Right cardiac atrium (tissue), 5 donors: ENCODE measurements around the gene THEM5. TPM values are rescaled to one million over a fixed set of nuclear protein-coding genes. Genes with fewer than 3 reads are reported as not detected.
"Not testable (repeated sequence)": the region's sequence is repeated elsewhere in the genome, so short reads cannot be mapped to it uniquely, and the experiment has no call there.

Experiments
- ATAC-seq, 2 donors: fragments of 200-7000 bp; cut with Tn5 transposase; one replicate each; pipeline versions ENCODE4 v1.8.0 to v1.9.1; 2020; ENCODE audit warnings: moderate library complexity in 2 of 2, mild to moderate bottlenecking in 1 of 2
- DNase-seq, 3 donors: peaks; one replicate each; pipeline ENCODE4 v3.0.0-alpha.2; 2020
- H3K27ac ChIP-seq: one replicate; pipeline ENCODE4 v1.5.1; 2013; ENCODE audit warnings: mild to moderate bottlenecking, low read length, control low read depth, moderate library complexity
- H3K27me3 ChIP-seq: one replicate; pipeline ENCODE4 v1.6.1; 2013; ENCODE audit not compliant: control insufficient read depth, insufficient read depth
- H3K4me1 ChIP-seq: one replicate; pipeline ENCODE4 v1.6.1; 2013; ENCODE audit warnings: low read length; ENCODE audit not compliant: control insufficient read depth, insufficient read depth
- H3K4me3 ChIP-seq: one replicate; pipeline ENCODE4 v1.5.1; 2013; ENCODE audit warnings: low read length, control low read depth
- H3K9me3 ChIP-seq: one replicate; pipeline ENCODE4 v1.6.1; 2013; ENCODE audit warnings: low read length; ENCODE audit not compliant: control insufficient read depth
- WGBS: extraction: QIAGEN DNeasy Blood & Tissue Kit; methylation state at CpG from one replicate; pipeline ENCODE4 v1.1.7; 2013; 5-methylcytosine and 5-hydroxymethylcytosine counted together
- intact Hi-C, 4 donors: fragments of 100-400 bp; cut with DNase I; formaldehyde crosslinking; loops; one replicate each; pipeline versions ENCODE4 v1.11.0 to v1.14.0; 2022 to 2023
- long read RNA-seq, 4 donors: library from polyadenylated mRNA; unstranded; transcript quantifications; one replicate each; pipeline ENCODE4 v2.0.0, GENCODE V29; 2020 to 2021
- polyA plus RNA-seq: library from polyadenylated mRNA; stranded (reverse); fragments of 200-250 nt; gene quantifications from one replicate; pipeline ENCODE4 v1.2.3, GENCODE V29; 2013
- total RNA-seq, 4 donors: library from RNA; stranded (reverse); fragmentation: NEBNext Ultra II Directional; extraction: Animal tissue kit (Norgen Biotek cat#: 25700); gene quantifications; one replicate each; pipeline ENCODE4 v1.2.1, GENCODE V29; 2021
- donor health status: healthy with polysubstance abuse.
- donor health status: DM: no; HTN: yes; CAD: no.
- donor health status: DM: no; HTN: no; CAD: no.
- donor health status: DM: no; HTN: yes; CAD: no; lungs with severe emphysema.
- donor health status: DM: yes; HTN: yes; CAD: no.

The THEM5 gene, protein sequence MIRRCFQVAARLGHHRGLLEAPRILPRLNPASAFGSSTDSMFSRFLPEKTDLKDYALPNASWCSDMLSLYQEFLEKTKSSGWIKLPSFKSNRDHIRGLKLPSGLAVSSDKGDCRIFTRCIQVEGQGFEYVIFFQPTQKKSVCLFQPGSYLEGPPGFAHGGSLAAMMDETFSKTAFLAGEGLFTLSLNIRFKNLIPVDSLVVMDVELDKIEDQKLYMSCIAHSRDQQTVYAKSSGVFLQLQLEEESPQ
- total RNA-seq: under 1 TPM in 3 of 4 donors, not detected in 1; 0.24 to 0.53 (median 0.42) TPM
- 0.11 TPM for polyA plus RNA-seq
- long read RNA-seq, donor 1: 0 reads
- long read RNA-seq, donor 2: 0 reads
- long read RNA-seq, donor 3: 0 reads
- long read RNA-seq, donor 4: 0 reads

DNA sequence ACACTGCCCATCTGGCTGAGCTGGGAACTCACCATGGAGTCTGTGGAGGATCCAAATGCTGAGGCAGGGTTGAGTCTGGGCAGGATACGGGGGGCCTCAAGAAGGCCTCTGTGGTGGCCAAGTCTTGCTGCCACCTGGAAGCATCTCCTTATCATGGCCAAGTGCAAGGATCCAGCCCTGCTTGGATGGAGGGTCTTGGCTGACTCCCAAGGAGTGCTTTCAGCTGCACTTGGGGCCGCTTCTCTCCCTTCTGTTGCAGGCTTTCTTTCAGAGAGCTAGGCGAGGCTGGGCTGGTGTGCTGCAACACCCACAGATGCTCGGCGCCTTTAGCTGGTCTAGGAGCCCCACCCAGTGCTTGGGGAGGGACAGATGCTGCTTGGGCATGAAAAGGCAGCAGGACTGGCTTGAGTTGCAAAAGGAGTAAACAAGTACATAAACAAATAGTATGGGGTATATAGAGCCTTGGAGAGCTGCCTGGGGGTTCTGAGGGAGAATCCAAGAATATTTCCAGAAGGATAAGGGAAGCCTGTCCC, at the start of gene THEM5:
Gene THEM5 (minus strand): TSS at position 302 of the 533 bp plus-strand sequence. CDS start 147 bp downstream, at position 155.
- Histone ChIP-seq H3K27me3 (no peaks in the 10 kb centered on the region), H3K4me3 (no peak within 1 kb of the TSS), H3K27ac (no peak within 1 kb of the TSS), H3K9me3 (no peaks in the 10 kb centered on the region), H3K4me1 (no peaks in the 10 kb centered on the region)
- ATAC-seq: peak in 1 of 2 donors; percentile 20
- 67% methylated on average over 5 of the region's 5 CpGs for WGBS
- intact Hi-C loops: no loop called here
- DNase-seq: peak in 2 of 3 donors; percentile 37 to 75

DNA sequence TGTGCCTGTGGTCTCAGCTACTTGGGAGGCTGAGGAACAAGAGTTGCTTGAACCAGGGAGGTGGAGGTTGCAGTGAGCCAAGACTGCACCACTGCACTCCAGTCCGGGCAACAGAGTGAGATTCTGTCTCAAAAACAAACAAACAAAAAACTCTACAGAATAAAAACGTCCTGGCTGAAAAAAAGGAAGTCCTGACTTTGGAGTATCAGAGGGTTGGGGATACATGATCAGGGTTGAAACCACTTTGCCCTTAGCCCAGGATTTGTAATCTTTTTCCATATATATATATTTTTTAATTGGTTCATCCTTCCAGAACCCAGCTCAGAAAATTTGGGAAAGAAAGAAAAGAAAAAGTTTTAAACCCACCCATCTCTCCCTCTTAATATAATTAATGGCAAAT, 49.3 kb upstream of the THEM5 start:
- ATAC-seq: no peak
- 63% methylated on average over 2 of the region's 2 CpGs for WGBS
- intact Hi-C loops: no loop called here

DNA sequence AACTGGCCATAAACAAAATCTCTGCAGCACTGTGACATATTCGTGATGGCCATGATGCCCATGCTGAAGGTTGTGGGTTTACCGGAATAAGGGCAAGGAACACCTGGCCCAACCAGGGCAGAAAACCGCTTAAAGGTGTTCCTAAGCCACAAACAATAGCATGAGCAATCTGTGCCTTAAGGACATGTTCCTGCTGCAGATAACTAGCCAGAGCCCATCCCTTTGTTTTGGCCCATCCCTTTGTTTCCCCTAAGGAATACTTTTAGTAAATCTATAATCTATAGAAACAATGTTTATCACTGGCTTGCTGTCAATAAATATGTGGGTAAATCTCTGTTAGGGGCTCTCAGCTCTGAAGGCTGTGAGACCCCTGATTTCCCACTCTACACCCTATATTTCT, 47.3 kb upstream of the THEM5 start:
- H3K4me1 ChIP-seq, DNase-seq, H3K4me3 ChIP-seq, ATAC-seq, H3K27me3 ChIP-seq, H3K9me3 ChIP-seq, intact Hi-C loops, H3K27ac ChIP-seq: not testable (repeated sequence)
- 98% methylated on average over 3 of the region's 3 CpGs for WGBS

More for the DNA sequence above, 49.3 kb upstream of the THEM5 start:
- Histone ChIP-seq H3K9me3 (no peaks in the 10 kb centered on the region), H3K4me1 (no peaks in the 10 kb centered on the region), H3K4me3 (no peak overlapping the region), H3K27ac (no peak overlapping the region), H3K27me3 (no peaks in the 10 kb centered on the region)
- DNase-seq: no peak

DNA sequence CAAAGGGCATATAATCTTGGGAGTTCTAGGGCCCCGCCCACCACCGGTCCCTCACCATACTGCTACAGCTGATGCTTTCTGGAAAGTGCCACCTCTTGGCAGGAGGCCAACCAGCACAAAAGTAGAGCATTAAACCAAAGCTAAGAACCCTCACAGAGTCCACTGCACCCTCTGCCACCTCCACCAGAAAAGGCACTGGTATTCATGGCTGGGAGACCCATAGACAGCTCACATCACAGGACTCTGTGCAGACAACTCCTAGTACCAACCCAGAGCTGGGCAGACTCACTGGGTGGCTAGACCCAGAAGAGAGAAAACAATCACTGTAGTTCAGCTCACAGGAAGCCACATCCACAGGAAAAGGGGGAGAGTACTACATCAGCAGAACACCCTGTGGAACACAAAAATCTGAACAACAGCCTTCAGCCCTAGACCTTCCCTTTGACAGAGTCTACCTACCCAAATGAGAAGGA, 45.0 kb upstream of the THEM5 start:
- WGBS: 78% methylated on average over 2 of the region's 2 CpGs
- DNase-seq (peak in 2 of 3 donors; percentile 65 to 66), ATAC-seq (no peak)
- Histone ChIP-seq H3K4me1 (no peaks in the 10 kb centered on the region), H3K4me3 (no peak overlapping the region), H3K27me3 (no peaks in the 10 kb centered on the region), H3K9me3 (no peaks in the 10 kb centered on the region), H3K27ac (no peak overlapping the region)
- intact Hi-C loops: no loop called here

DNA sequence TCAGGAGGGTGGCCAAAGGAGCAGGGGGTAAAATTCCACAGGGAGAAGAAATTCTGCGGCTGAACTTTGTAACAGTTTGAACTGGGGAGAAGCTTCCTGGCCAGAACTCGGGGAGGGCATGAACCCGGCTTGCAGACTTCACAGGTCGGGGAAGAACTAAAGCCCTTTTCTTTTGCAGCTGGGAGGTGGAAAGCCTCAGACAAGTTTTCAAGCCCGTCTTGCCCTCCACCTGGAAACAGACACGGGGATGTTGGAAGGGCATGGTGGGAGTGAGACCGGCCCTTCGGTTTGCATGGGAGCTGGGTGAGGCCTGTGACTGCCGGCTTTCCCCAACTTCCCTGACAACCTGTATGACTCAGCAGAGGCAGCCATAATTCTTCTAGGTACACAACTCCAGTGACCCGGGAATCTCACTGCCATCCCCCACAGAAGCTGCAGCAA, 44.5 kb upstream of the THEM5 start:
- Histone ChIP-seq H3K4me1 (no peaks in the 10 kb centered on the region), H3K4me3 (no peak overlapping the region), H3K9me3 (no peaks in the 10 kb centered on the region), H3K27ac (no peak overlapping the region), H3K27me3 (no peaks in the 10 kb centered on the region)
- 86% methylated on average over 10 of the region's 10 CpGs for WGBS
- DNase-seq (no peak), ATAC-seq (no peak)
- intact Hi-C loops: no loop called here

DNA sequence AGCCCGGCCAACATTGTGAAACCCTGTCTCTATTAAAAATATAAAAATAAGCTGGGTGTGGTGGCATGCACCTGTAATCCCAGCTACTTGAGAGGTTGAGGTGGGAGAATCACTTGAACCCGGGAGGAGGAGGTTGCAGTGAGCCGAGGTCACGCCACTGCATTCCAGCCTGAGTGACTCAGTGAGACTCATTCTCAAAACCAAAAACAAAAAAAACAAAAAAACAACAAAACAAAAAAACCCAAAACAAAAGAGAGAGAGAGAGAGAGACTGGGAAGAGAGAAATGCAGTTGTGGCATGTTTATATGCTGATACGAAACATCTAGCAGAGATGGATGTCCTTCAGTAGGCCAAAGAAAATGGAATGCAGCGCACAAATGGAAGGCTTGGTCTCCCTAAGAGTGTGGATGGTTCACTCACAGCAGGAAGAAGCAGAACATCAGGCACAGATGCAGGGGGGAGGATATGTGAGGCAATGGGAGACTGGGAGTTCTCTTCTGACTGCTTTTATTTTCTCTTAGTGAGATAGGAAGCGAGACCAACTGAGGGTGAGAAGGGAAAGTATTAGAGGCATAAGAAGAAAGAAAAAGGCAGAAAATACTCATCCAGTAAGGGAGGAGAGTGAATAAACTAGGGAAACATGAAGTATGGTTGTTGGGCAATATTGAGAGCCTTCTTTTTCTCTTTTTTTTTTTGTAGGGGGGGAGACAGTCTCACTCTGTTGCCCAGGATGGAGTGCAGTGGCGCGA, 39.8 kb upstream of the THEM5 start:
- no peaks in the 10 kb centered on the region for H3K27me3 ChIP-seq
- H3K27ac ChIP-seq: no peak overlapping the region
- no peak overlapping the region for H3K4me3 ChIP-seq
- intact Hi-C loops: no loop called here
- no peaks in the 10 kb centered on the region for H3K4me1 ChIP-seq
- no peaks in the 10 kb centered on the region for H3K9me3 ChIP-seq
- WGBS: 88% methylated on average over 9 of the region's 9 CpGs
- ATAC-seq (no peak), DNase-seq (no peak)

DNA sequence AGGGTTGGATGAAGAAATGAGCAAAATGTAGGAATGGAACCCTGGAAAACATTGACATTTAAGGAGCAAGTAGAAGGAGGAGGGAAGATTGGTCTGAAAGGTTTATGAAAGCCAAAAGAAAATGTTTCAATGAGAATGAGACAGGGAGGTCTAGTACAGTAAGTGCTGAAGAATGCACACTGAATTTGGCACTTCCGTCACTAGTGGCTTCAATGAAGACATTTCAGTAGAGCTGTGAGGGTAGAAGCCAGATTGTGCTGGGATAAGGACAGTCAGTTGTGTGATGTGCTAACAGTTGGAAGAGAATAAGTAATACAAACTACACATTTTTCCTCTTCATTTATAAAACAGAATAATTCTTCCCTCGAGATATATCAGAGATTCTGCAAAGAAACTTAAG, 38.7 kb upstream of the THEM5 start:
- intact Hi-C loops: no loop called here
- no peaks in the 10 kb centered on the region for H3K27me3 ChIP-seq
- WGBS: 89% methylated on average over 2 of the region's 2 CpGs

DNA sequence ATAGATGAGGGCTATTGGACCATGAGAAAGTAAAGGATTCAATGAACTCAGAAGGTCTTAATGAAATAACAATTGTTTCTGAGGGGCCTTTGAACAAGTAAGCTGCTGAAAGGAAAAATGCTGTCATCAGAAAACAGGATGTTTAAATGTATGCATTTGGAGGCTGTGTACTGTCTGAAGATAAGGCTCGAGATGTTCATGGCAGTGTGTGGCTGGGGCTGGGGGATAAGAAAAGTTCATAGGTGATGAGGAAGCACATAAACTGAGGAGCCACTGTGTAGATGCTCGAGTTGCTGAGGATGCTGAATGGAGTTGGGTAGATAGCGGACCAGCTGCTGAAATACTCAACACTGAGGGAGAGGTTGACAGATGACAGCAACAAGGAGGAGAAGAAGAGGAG, 38.0 kb upstream of the THEM5 start:
- 64% methylated on average over 3 of the region's 3 CpGs for WGBS
- H3K27ac ChIP-seq: no peak overlapping the region
- H3K27me3 ChIP-seq: no peaks in the 10 kb centered on the region
- no peak for DNase-seq
- H3K4me3 ChIP-seq: no peak overlapping the region
- intact Hi-C loops: no loop called here
- no peaks in the 10 kb centered on the region for H3K9me3 ChIP-seq
- H3K4me1 ChIP-seq: no peaks in the 10 kb centered on the region
- ATAC-seq: no peak

More for the DNA sequence above, 38.7 kb upstream of the THEM5 start:
- DNase-seq (no peak), ATAC-seq (no peak)
- Histone ChIP-seq H3K27ac (no peak overlapping the region), H3K9me3 (no peaks in the 10 kb centered on the region), H3K4me3 (no peak overlapping the region), H3K4me1 (no peaks in the 10 kb centered on the region)

DNA sequence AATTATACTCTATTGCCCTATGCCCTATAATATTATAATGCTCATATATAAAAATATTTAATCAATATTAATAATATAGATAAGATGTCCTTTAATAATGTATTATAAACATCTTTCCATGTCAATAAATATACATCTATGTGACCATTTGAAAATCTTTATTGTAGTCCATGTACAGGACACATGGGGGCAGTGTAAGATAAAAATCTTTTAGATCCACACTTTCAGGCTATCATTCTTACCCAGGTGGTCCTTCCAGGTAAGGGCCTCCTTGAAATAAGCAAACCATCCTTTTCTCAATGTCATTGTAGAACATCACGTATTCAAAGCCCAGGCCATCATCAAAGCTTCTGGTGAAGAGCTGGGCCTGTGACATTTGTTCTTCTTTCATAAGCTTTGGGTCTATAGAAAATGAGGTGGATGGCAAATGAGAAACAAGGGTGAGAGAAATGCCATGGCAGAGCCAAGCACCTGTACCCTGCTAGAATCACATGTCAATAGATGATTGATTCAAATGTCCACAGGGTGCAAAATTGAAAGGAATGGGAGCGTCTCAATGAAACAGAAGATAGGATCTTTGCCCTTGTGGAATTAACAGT, 35.6 kb upstream of the THEM5 start:
- Histone ChIP-seq H3K9me3 (no peaks in the 10 kb centered on the region), H3K4me1 (no peaks in the 10 kb centered on the region), H3K27me3 (no peaks in the 10 kb centered on the region), H3K4me3 (no peak overlapping the region), H3K27ac (no peak overlapping the region)
- no peak for DNase-seq
- no peak for ATAC-seq
- WGBS: 97% methylated on average over 2 of the region's 2 CpGs
- intact Hi-C loops: no loop called here

DNA sequence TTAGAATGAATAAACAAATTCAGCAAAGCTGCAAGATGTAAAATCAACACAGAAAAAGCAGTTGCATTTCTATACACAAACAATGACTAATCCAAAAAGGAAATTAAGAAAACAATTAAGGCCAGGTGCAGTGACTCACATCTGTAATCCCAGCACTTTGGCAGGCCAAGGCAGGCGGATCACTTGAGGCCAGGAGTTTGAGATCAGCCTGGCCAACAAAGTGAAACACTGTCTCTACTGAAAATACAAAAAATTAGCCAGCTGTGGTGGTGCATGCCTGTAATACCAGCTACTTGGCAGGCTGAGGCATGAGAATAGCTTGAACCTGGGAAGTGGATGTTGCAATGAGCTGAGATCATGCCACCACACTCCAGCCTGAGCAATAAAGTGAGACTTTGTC, 33.5 kb upstream of the THEM5 start:
- Histone ChIP-seq H3K27me3 (no peaks in the 10 kb centered on the region), H3K27ac (no peak overlapping the region), H3K9me3 (no peaks in the 10 kb centered on the region), H3K4me3 (no peak overlapping the region), H3K4me1 (no peaks in the 10 kb centered on the region)
- intact Hi-C loops: no loop called here
- DNase-seq (no peak), ATAC-seq (no peak)
- 84% methylated on average over 1 of the region's 1 CpG for WGBS

DNA sequence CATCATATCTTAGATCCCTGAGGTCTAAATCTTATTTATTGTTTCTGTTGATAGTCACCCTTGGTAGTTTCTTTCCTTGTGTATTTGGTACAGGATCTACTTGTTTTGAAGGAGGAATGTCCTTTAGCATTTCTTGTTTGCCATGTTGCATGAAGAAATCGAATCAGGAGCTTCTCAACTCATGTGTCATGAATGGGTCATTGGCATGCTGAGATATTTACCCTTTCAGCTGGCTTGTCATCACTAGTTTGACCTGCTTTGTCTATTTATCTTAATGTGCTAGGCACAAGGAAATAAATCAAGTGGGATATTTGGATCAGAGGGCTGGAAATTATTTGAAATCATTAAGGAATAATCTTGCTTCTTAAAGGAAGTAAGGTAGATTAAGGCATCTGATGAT, 32.0 kb upstream of the THEM5 start:
- Histone ChIP-seq H3K4me1 (no peaks in the 10 kb centered on the region), H3K27me3 (no peaks in the 10 kb centered on the region), H3K4me3 (no peak overlapping the region), H3K27ac (no peak overlapping the region), H3K9me3 (no peaks in the 10 kb centered on the region)
- no peak for DNase-seq
- 89% methylated on average over 1 of the region's 1 CpG for WGBS
- intact Hi-C loops: no loop called here
- no peak for ATAC-seq
